DMS153 (cell line): ENCODE measurements around the gene ADAMTS16.

Experiments
- DNase-seq: peaks from one replicate; lab custom pipeline; 2025; lab: John Stamatoyannopoulos, UW

ADAMTS16 gene

GRCh38 chr5:5144441-5144840 lies 4.3 kb downstream of the ADAMTS16 start:
- no peak for DNase-seq

GRCh38 chr5:5145651-5146529 lies 5.8 kb downstream of the ADAMTS16 start:
- no peak for DNase-seq

GRCh38 chr5:5146530-5147160 lies 6.5 kb downstream of the ADAMTS16 start:
- no peak for DNase-seq

GRCh38 chr5:5149154-5149553 lies 9.0 kb downstream of the ADAMTS16 start:
- no peak for DNase-seq

- DNase-seq, result no peak
These were observed 10.5 kb downstream of the ADAMTS16 start for GRCh38 chr5:5150667-5151066.

- no peak for DNase-seq
These were observed 14.6 kb downstream of the ADAMTS16 start for GRCh38 chr5:5154733-5155132.

- no peak for DNase-seq
These were observed 15.5 kb downstream of the ADAMTS16 start for GRCh38 chr5:5155617-5156016.

- DNase-seq, result no peak
These were observed 16.4 kb downstream of the ADAMTS16 start for GRCh38 chr5:5156471-5157082.

- no peak for DNase-seq
These were observed 18.4 kb downstream of the ADAMTS16 start for GRCh38 chr5:5158472-5158895.

GRCh38 chr5:5159282-5160103 lies 19.4 kb downstream of the ADAMTS16 start:
- DNase-seq, result no peak

- DNase-seq, result no peak
These were observed 24.0 kb downstream of the ADAMTS16 start for GRCh38 chr5:5164163-5164562.

GRCh38 chr5:5165541-5166002 lies 25.4 kb downstream of the ADAMTS16 start:
- no peak for DNase-seq

- DNase-seq, result no peak
These were observed 29.3 kb downstream of the ADAMTS16 start for GRCh38 chr5:5169466-5169865.

GRCh38 chr5:5178136-5178535 lies 38.0 kb downstream of the ADAMTS16 start:
- no peak for DNase-seq

GRCh38 chr5:5178580-5178979 lies 38.5 kb downstream of the ADAMTS16 start:
- DNase-seq, result no peak

- no peak for DNase-seq
These were observed 38.9 kb downstream of the ADAMTS16 start for GRCh38 chr5:5179079-5179478.

GRCh38 chr5:5179597-5179996 lies 39.5 kb downstream of the ADAMTS16 start:
- no peak for DNase-seq

GRCh38 chr5:5181650-5182324 lies 41.7 kb downstream of the ADAMTS16 start:
- DNase-seq, result no peak

- no peak for DNase-seq
These were observed 42.5 kb downstream of the ADAMTS16 start for GRCh38 chr5:5182508-5183188.

- no peak for DNase-seq
These were observed 43.1 kb downstream of the ADAMTS16 start for GRCh38 chr5:5183189-5183699.

GRCh38 chr5:5183933-5184332 lies 43.8 kb downstream of the ADAMTS16 start:
- no peak for DNase-seq
